HepG2 (cell line): Measurements from ENCODE around the gene TBC1D16. TPM values are rescaled to one million over a fixed set of nuclear protein-coding genes. Genes with fewer than 3 reads are reported as not detected.

ENCODE experiments used
- AFF4 ChIP-seq: sonication (generic); formaldehyde crosslinking; IDR thresholded peaks from 2 replicates; pipeline ENCODE4 v1.4.0; 2020; ENCODE audit warnings: missing genetic modification reagents
- GLMP ChIP-seq: sonication (generic); formaldehyde crosslinking; IDR thresholded peaks from 2 replicates; pipeline ENCODE4 v1.9.0; 2021; ENCODE audit warnings: missing genetic modification reagents, mild to moderate bottlenecking, borderline replicate concordance
- HHEX ChIP-seq: IDR thresholded peaks from 2 replicates; pipeline ENCODE4 v1.6.1; 2016; ENCODE audit warnings: control low read depth
- KDM1A ChIP-seq: IDR thresholded peaks from 2 replicates; pipeline ENCODE4 v1.6.1; 2016; ENCODE audit warnings: missing compliant biosample characterization
- MATR3 ChIP-seq: sonication (generic); formaldehyde crosslinking; IDR thresholded peaks from 2 replicates; pipeline ENCODE4 v1.4.0; 2020; ENCODE audit warnings: missing genetic modification reagents
- NFIC ChIP-seq: IDR thresholded peaks from 2 replicates; pipeline ENCODE4 v1.6.1; 2012; ENCODE audit warnings: mild to moderate bottlenecking, low read length, inconsistent platforms
- TEAD2 ChIP-seq: sonication (generic); formaldehyde crosslinking; IDR thresholded peaks from 2 replicates; pipeline ENCODE4 v1.9.0; 2021; ENCODE audit warnings: missing genetic modification reagents
- ZNF138 ChIP-seq: sonication (generic); formaldehyde crosslinking; IDR thresholded peaks from 2 replicates; pipeline ENCODE4 v1.5.0; 2020; ENCODE audit warnings: mild to moderate bottlenecking, low read depth, missing genetic modification reagents
- ZNF337 ChIP-seq: sonication (generic); formaldehyde crosslinking; IDR thresholded peaks from 2 replicates; pipeline ENCODE4 v1.5.1; 2020; ENCODE audit warnings: missing genetic modification reagents, low read depth, mild to moderate bottlenecking, borderline replicate concordance
- ZNF432 ChIP-seq: sonication (generic); formaldehyde crosslinking; IDR thresholded peaks from 2 replicates; pipeline ENCODE4 v1.5.0; 2020; ENCODE audit warnings: missing genetic modification reagents, mild to moderate bottlenecking, borderline replicate concordance
- ZNF468 ChIP-seq: sonication (generic); formaldehyde crosslinking; IDR thresholded peaks from 2 replicates; pipeline ENCODE4 v1.8.0; 2022; ENCODE audit warnings: mild to moderate bottlenecking, moderate library complexity, missing genetic modification reagents
- ZNF549 ChIP-seq: sonication (generic); formaldehyde crosslinking; IDR thresholded peaks from 2 replicates; pipeline ENCODE4 v1.5.0; 2020; ENCODE audit warnings: missing genetic modification reagents
- ZNF562 ChIP-seq: sonication (generic); formaldehyde crosslinking; IDR thresholded peaks from 2 replicates; pipeline ENCODE4 v1.8.0; 2022; ENCODE audit warnings: missing genetic modification reagents, borderline replicate concordance
- ZSCAN25 ChIP-seq: sonication (generic); formaldehyde crosslinking; IDR thresholded peaks from 2 replicates; pipeline ENCODE4 v1.8.0; 2022; ENCODE audit warnings: mild to moderate bottlenecking, missing genetic modification reagents
- polyA plus RNA-seq, 8 experiments: library from polyadenylated mRNA; depleted of rRNA in 3 of 8; stranded (reverse) in 7 of 8; unstranded in 1 of 8; fragments of >200 nt; fragmentation: Illumina TruSeq in 4 of 8; extraction: Trizol in 4 of 8; gene quantifications; 2 replicates each; pipeline versions ENCODE4 v1.2.1 to v1.2.3, GENCODE V29; 2011 to 2016; ENCODE audit warnings: low read depth in 4 of 8, missing spikeins in 1 of 8, mixed read lengths in 1 of 8; ENCODE audit not compliant: insufficient read depth in 1 of 8
- total RNA-seq, 5 experiments: library from RNA; depleted of rRNA; stranded (reverse); fragments of >200 nt; fragmentation: Illumina TruSeq; extraction: Trizol; gene quantifications; 2 replicates each; pipeline ENCODE4 v1.2.3, GENCODE V29; 2016; ENCODE audit warnings: low read depth in 1 of 5
- TF ChIP-seq, protein P1 (sequence below): sonication (generic); formaldehyde crosslinking; IDR thresholded peaks from 2 replicates; pipeline ENCODE4 v1.8.0; 2023; ENCODE audit warnings: mild to moderate bottlenecking, missing genetic modification reagents
- TF ChIP-seq, protein P2 (sequence below): sonication (generic); formaldehyde crosslinking; IDR thresholded peaks from 2 replicates; pipeline ENCODE4 v1.5.1; 2020; ENCODE audit warnings: missing genetic modification reagents, mild to moderate bottlenecking, borderline replicate concordance
- TF ChIP-seq, protein P3 (sequence below): sonication (generic); formaldehyde crosslinking; IDR thresholded peaks from 2 replicates; pipeline ENCODE4 v1.5.1; 2020; ENCODE audit warnings: mild to moderate bottlenecking, missing genetic modification reagents, borderline replicate concordance

TBC1D16 gene
- total and polyA plus RNA-seq, 2 of the 13 experiments (the other 11 are each of a cell fraction or from before 2014, with no cell fraction given), result 14.9 to 24.9 TPM

DNA sequence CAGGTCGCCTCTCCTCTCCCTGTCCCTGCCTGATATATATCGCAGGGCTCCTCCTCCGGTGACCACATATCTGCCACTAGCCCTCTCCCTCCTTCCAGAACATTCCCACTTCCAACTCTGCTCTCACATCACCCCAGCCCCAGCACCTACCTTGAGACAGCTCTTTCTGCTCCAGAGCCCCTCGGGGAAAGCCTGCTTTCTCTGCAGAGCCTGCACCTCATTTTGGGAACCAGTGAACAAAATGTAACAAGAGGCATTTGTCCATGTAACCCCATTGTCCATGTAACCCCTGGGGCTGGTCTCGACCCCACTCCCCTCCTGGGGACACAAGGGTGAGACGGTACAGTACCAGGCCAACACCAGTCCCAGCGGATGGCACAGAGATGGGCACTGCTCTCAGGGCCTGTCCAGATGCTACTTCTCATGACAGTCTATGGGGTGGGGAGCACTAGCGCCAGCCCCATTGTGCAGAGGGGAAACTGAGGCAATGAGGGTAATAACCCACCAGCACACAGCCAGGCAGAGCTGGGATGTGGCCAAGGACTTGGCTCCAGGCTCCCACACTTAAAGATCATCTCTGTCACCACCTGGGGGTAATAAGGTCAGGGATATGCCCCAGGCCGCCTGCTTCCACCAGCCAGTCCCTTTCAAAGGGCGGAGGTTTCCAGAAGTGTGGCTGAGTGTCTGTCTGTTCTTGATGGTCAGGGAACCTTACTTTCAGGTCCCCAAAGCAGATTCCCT, 42.9 kb downstream of the TBC1D16 start (continued):
- TF ChIP-seq ZNF549 (CRISPR knock-in tag), result no peak
- no peak for TF ChIP-seq TEAD2 (CRISPR knock-in tag)
- no peak for TF ChIP-seq ZNF337
- TF ChIP-seq ZNF432 (CRISPR knock-in tag), result no peak
- TF ChIP-seq KDM1A, result no peak
- TF ChIP-seq, protein P1, sequence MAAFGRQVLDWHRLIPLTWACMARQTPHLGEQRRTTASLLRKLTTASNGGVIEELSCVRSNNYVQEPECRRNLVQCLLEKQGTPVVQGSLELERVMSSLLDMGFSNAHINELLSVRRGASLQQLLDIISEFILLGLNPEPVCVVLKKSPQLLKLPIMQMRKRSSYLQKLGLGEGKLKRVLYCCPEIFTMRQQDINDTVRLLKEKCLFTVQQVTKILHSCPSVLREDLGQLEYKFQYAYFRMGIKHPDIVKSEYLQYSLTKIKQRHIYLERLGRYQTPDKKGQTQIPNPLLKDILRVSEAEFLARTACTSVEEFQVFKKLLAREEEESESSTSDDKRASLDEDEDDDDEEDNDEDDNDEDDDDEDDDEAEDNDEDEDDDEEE (CRISPR knock-in tag), result no peak; the same call in 1 of the 2 replicates
- TF ChIP-seq ZNF562 (CRISPR knock-in tag), result no peak
- TF ChIP-seq ZNF138, result no peak; the same call in 1 of the 2 replicates
- no peak for TF ChIP-seq NFIC
- TF ChIP-seq HHEX, result no peak; the same call in 1 of the 2 replicates
- TF ChIP-seq, protein P2, sequence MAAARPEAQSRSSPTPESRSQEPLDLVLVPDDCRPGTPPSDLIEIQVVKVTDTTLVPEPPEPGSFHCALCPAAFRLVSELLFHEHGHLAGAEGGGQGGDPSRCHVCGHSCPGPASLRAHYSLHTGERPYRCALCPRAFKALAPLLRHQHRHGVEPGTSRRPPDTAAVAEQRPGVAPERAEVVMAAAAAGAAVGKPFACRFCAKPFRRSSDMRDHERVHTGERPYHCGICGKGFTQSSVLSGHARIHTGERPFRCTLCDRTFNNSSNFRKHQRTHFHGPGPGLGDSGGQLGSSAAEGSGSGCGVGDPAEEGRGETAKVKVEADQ (CRISPR knock-in tag), result no peak
- no peak for TF ChIP-seq GLMP (CRISPR knock-in tag)
- TF ChIP-seq MATR3 (CRISPR knock-in tag), result no peak
- TF ChIP-seq ZSCAN25 (CRISPR knock-in tag), result peak; percentile 25; the same call in 1 of the 2 replicates
- 0 out of 2 replicates have a peak, but pooled peaks have one; percentile 18 for TF ChIP-seq AFF4
- TF ChIP-seq ZNF468 (CRISPR knock-in tag), result 0 out of 2 replicates have a peak, but pooled peaks have one; percentile 67
- TF ChIP-seq, protein P3, sequence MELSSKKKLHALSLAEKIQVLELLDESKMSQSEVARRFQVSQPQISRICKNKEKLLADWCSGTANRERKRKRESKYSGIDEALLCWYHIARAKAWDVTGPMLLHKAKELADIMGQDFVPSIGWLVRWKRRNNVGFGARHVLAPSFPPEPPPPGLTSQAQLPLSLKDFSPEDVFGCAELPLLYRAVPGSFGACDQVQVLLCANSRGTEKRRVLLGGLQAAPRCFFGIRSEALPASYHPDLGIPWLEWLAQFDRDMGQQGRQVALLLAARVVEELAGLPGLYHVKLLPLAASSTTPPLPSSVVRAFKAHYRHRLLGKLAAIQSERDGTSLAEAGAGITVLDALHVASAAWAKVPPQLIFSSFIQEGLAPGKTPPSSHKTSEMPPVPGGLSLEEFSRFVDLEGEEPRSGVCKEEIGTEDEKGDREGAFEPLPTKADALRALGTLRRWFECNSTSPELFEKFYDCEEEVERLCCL, result no peak
